IMR-90 (cell line): ENCODE measurements around the gene APMAP. TPM values are rescaled to one million over a fixed set of nuclear protein-coding genes. Genes with fewer than 3 reads are reported as not detected.

Experiments
- ATAC-seq: fragments of 200-7000 bp; cut with Tn5 transposase; 2 replicates; pipeline ENCODE4 v1.9.1; 2020; ENCODE audit warnings: low read depth, mild to moderate bottlenecking, moderate library complexity
- BruUV-seq: library from RNA; stranded (reverse); fragments of 400-500 nt; replicated peaks from 2 replicates; lab custom pipeline; 2021; lab: Mats Ljungman, UMichigan
- CTCF ChIA-PET: fragments of 300-600 bp; formaldehyde crosslinking; extraction: SDS; loops from one replicate; lab custom pipeline; 2021; ENCODE audit warnings: antibody characterized with exemption; lab: Yijun Ruan, JAX
- POLR2A ChIA-PET: fragments of 300-600 bp; sonication (Branson Sonifier 250); formaldehyde crosslinking; loops from one replicate; lab custom pipeline; 2022; ENCODE audit warnings: antibody characterized with exemption; ENCODE audit not compliant: unreplicated experiment; lab: Charles Lee
- DNase-seq: peaks from one replicate; pipeline ENCODE4 v3.0.0; 2013
- H2AFZ ChIP-seq: replicated peaks from 2 replicates; pipeline ENCODE3; 2013; ENCODE audit warnings: low read length, mild to moderate bottlenecking; ENCODE audit not compliant: poor library complexity
- H2AK5ac ChIP-seq: 2 replicates; pipeline ENCODE4 v1.6.1; 2013; ENCODE audit warnings: low read depth, low read length, inconsistent platforms
- H2AK9ac ChIP-seq: replicated peaks from 2 replicates; pipeline ENCODE3; 2013; ENCODE audit warnings: mild to moderate bottlenecking, low read depth, low read length, moderate library complexity; ENCODE audit not compliant: poor library complexity
- H2BK120ac ChIP-seq: 2 replicates; pipeline ENCODE4 v1.6.1; 2013; ENCODE audit warnings: low read depth, low read length, inconsistent platforms
- H2BK15ac ChIP-seq: 3 replicates; pipeline ENCODE4 v1.6.1; 2013; ENCODE audit warnings: low read depth, low read length, inconsistent platforms
- H2BK20ac ChIP-seq: 2 replicates; pipeline ENCODE4 v1.6.1; 2013; ENCODE audit warnings: low read depth, mild to moderate bottlenecking, inconsistent platforms, low read length, moderate library complexity
- H2BK5ac ChIP-seq: 2 replicates; pipeline ENCODE4 v1.6.1; 2013; ENCODE audit warnings: mild to moderate bottlenecking, low read depth, low read length, inconsistent platforms; ENCODE audit not compliant: poor library complexity, severe bottlenecking
- H3K14ac ChIP-seq: replicated peaks from 2 replicates; pipeline ENCODE4 v1.6.1; 2013; ENCODE audit warnings: low read depth, low read length, inconsistent platforms
- H3K18ac ChIP-seq: 2 replicates; pipeline ENCODE4 v1.6.1; 2013; ENCODE audit warnings: low read depth, low read length, control low read depth
- H3K23ac ChIP-seq: 2 replicates; pipeline ENCODE4 v1.6.1; 2013; ENCODE audit warnings: low read depth, low read length, inconsistent platforms
- H3K27ac ChIP-seq: 2 replicates; pipeline ENCODE4 v1.5.1; 2013; ENCODE audit warnings: mild to moderate bottlenecking, control low read depth, low read length; ENCODE audit not compliant: insufficient read depth
- H3K27me3 ChIP-seq: 2 replicates; pipeline ENCODE4 v1.6.1; 2013; ENCODE audit warnings: low read length; ENCODE audit not compliant: control insufficient read depth, insufficient read depth
- H3K36me3 ChIP-seq: 2 replicates; pipeline ENCODE4 v1.6.1; 2013; ENCODE audit warnings: low read length, mixed read lengths; ENCODE audit not compliant: control insufficient read depth, insufficient read depth
- H3K4ac ChIP-seq: 2 replicates; pipeline ENCODE4 v1.6.1; 2013; ENCODE audit warnings: low read depth, low read length, inconsistent platforms
- H3K4me1 ChIP-seq: 2 replicates; pipeline ENCODE4 v1.6.1; 2013; ENCODE audit warnings: low read length, mixed read lengths; ENCODE audit not compliant: control insufficient read depth, insufficient read depth
- H3K4me2 ChIP-seq: 2 replicates; pipeline ENCODE4 v1.6.1; 2013; ENCODE audit warnings: low read depth, mild to moderate bottlenecking, control low read depth, low read length, moderate library complexity
- H3K4me3 ChIP-seq: 2 replicates; pipeline ENCODE4 v1.5.1; 2013; ENCODE audit warnings: low read depth, mild to moderate bottlenecking, control low read depth, low read length, moderate library complexity; ENCODE audit not compliant: insufficient read depth
- H3K56ac ChIP-seq: 2 replicates; pipeline ENCODE4 v1.6.1; 2013; ENCODE audit warnings: low read length, inconsistent platforms; ENCODE audit not compliant: insufficient read depth; ENCODE audit errors: extremely low read depth
- H3K79me1 ChIP-seq, 2 experiments: 2 replicates each; pipeline ENCODE4 v1.6.1; 2013; ENCODE audit warnings: low read length in 2 of 2, inconsistent platforms in 1 of 2, low read depth in 1 of 2
- H3K9ac ChIP-seq: 2 replicates; pipeline ENCODE4 v1.6.1; 2013; ENCODE audit warnings: low read depth, low read length, control low read depth
- H3K9me1 ChIP-seq: 2 replicates; pipeline ENCODE4 v1.6.1; 2013; ENCODE audit warnings: low read length, inconsistent platforms; ENCODE audit not compliant: insufficient read depth
- H3K9me3 ChIP-seq: 2 replicates; pipeline ENCODE4 v1.6.1; 2013; ENCODE audit warnings: low read length; ENCODE audit not compliant: control insufficient read depth, insufficient read depth
- H4K20me1 ChIP-seq: 2 replicates; pipeline ENCODE4 v1.6.1; 2013; ENCODE audit warnings: low read length, inconsistent platforms; ENCODE audit not compliant: insufficient read depth
- H4K5ac ChIP-seq: 2 replicates; pipeline ENCODE4 v1.6.1; 2013; ENCODE audit warnings: mild to moderate bottlenecking, low read depth, low read length, control low read depth
- H4K8ac ChIP-seq, 2 experiments: 2 replicates each; pipeline ENCODE4 v1.6.1; 2013; ENCODE audit warnings: low read depth in 2 of 2, low read length in 2 of 2, control low read depth in 1 of 2, inconsistent platforms in 1 of 2
- H4K91ac ChIP-seq: 2 replicates; pipeline ENCODE4 v1.6.1; 2013; ENCODE audit warnings: low read depth, low read length, inconsistent platforms; ENCODE audit not compliant: insufficient read depth
- BHLHE40 ChIP-seq: fragments of 150-350 bp; IDR thresholded peaks from 2 replicates; pipeline ENCODE4 v1.6.1; 2016; ENCODE audit warnings: mild to moderate bottlenecking, low read depth, low read length
- RFX5 ChIP-seq: IDR thresholded peaks from 2 replicates; pipeline ENCODE4 v1.8.0; 2012; ENCODE audit warnings: low read depth, mild to moderate bottlenecking, low read length, moderate library complexity
- WGBS, 2 experiments: methylation state at CpG; one replicate each; pipeline versions ENCODE4 v1.1.5 to v1.1.7; 2013; ENCODE audit warnings: missing lambda C conversion rate in 2 of 2; ENCODE audit not compliant: insufficient read length in 1 of 2; ENCODE audit errors: extremely low coverage in 2 of 2; 5-methylcytosine and 5-hydroxymethylcytosine counted together
- dilution Hi-C: fragments of 300-500 bp; cut with HindIII; formaldehyde crosslinking; loops from one replicate; pipeline ENCODE4 v1.14.3; 2018; ENCODE audit warnings: low sequenced_read_pairs; ENCODE audit not compliant: unreplicated experiment
- in situ Hi-C: fragments of 300-500 bp; cut with MboI; formaldehyde crosslinking; loops from 3 replicates; pipeline ENCODE4 v1.14.3; 2019; ENCODE audit warnings: low sequenced_read_pairs, inconsistent platforms, mixed read lengths
- intact Hi-C: fragments of 100-400 bp; cut with micrococcal nuclease; formaldehyde crosslinking; loops from 2 replicates; pipeline ENCODE4 v1.10.0; 2022
- polyA plus RNA-seq, 3 experiments: library from polyadenylated mRNA; depleted of rRNA; stranded (reverse); fragments of >200 nt; gene quantifications; 2 replicates each; pipeline ENCODE4 v1.2.3, GENCODE V29; 2012; ENCODE audit warnings: low replicate concordance in 1 of 3
- total RNA-seq: library from RNA; depleted of rRNA; stranded (reverse); fragments of >200 nt; gene quantifications from 2 replicates; pipeline ENCODE4 v1.2.3, GENCODE V29; 2012

APMAP gene
- total and polyA plus RNA-seq, 2 of the 4 experiments (the other 2 are of a cell fraction): 67.2 to 88.8 TPM

- no peaks in the 10 kb centered on the region for H3K27me3 ChIP-seq
- H2BK5ac ChIP-seq: no peak overlapping the region
- no peak overlapping the region for H2BK20ac ChIP-seq
- H3K4me2 ChIP-seq: no peak overlapping the region
- H3K23ac ChIP-seq: no peak overlapping the region
- H2AK9ac ChIP-seq: no peak overlapping the region
- POLR2A ChIA-PET: no interaction called here
- no peak for DNase-seq
- H3K27ac ChIP-seq: no peak overlapping the region
- TF ChIP-seq RFX5 (no peak), BHLHE40 (no peak)
- dilution Hi-C loops: no loop called here
- no peak overlapping the region for H3K4me3 ChIP-seq
- no peak overlapping the region for H2AFZ ChIP-seq
- WGBS, 2 experiments: 88% methylated on average over 6 of the region's 20 CpGs; no CpG with 5 or more reads in 1 of the 2 experiments
- no peaks in the 10 kb centered on the region for H3K9me3 ChIP-seq
- intact Hi-C loops: no loop called here
- H3K36me3 ChIP-seq: peaks cover 33% of the 10 kb centered on the region
- H3K4me1 ChIP-seq: no peaks in the 10 kb centered on the region
- ATAC-seq: no peak
- H3K4ac ChIP-seq: no peak overlapping the region
- H3K9me1 ChIP-seq: 0 out of 2 replicates have a peak, but pooled peaks cover 4% of the 10 kb centered on the region
- no peaks in the 10 kb centered on the region for H4K20me1 ChIP-seq
- no peak overlapping the region for H4K5ac ChIP-seq
- no peak overlapping the region for H2BK120ac ChIP-seq
- H2AK5ac ChIP-seq: no peak overlapping the region
- no peak overlapping the region for H2BK15ac ChIP-seq
- no peaks in the 10 kb centered on the region for H3K79me1 ChIP-seq
- CTCF ChIA-PET: no interaction called here
- no peak overlapping the region for H3K14ac ChIP-seq
- no peak overlapping the region for H3K18ac ChIP-seq
- no peak overlapping the region for H3K56ac ChIP-seq
- H4K8ac ChIP-seq: no peak overlapping the region
- no peak overlapping the region for H4K91ac ChIP-seq
- in situ Hi-C loops: no loop called here
- no peak overlapping the region for H3K9ac ChIP-seq
- BruUV-seq: no TSS peak
Measured at GRCh38 chr20:24961384-24962181, 31.0 kb downstream of the APMAP start.
